SK-N-SH treated with all-trans-retinoic acid at 6 μM for 48 hours (cell line): Measurements from ENCODE around the gene KIFC3.

Source experiments
- ATAC-seq: fragments of 200-7000 bp; cut with Tn5 transposase; 3 replicates; pipeline ENCODE4 v1.9.1; 2020; ENCODE audit warnings: mild to moderate bottlenecking, moderate library complexity
- BACH2 ChIP-seq: fragments of 250-450 bp; sonication (Bioruptor Pico); IDR thresholded peaks from 2 replicates; pipeline ENCODE4 v1.9.0; 2021; ENCODE audit warnings: mild to moderate bottlenecking, borderline replicate concordance
- CSDC2 ChIP-seq: fragments of 250-450 bp; sonication (Bioruptor Pico); IDR thresholded peaks from 2 replicates; pipeline ENCODE4 v1.5.0; 2020; ENCODE audit warnings: mild to moderate bottlenecking, moderate library complexity
- ESRRG ChIP-seq: fragments of 250-450 bp; sonication (Bioruptor Pico); IDR thresholded peaks from 2 replicates; pipeline ENCODE4 v1.6.1; 2021; ENCODE audit warnings: mild to moderate bottlenecking
- GLIS3 ChIP-seq: fragments of 250-450 bp; sonication (Bioruptor Pico); IDR thresholded peaks from 2 replicates; pipeline ENCODE4 v1.5.0; 2020; ENCODE audit warnings: mild to moderate bottlenecking, moderate library complexity
- ISL1 ChIP-seq: fragments of 250-450 bp; sonication (Bioruptor Pico); IDR thresholded peaks from 2 replicates; pipeline ENCODE4 v2.1.2; 2022; ENCODE audit warnings: mild to moderate bottlenecking, moderate library complexity
- PPARA ChIP-seq: fragments of 250-450 bp; sonication (Bioruptor Pico); IDR thresholded peaks from 2 replicates; pipeline ENCODE4 v1.5.0; 2020; ENCODE audit warnings: mild to moderate bottlenecking, borderline replicate concordance
- RARB ChIP-seq: fragments of 250-450 bp; sonication (Bioruptor Pico); IDR thresholded peaks from 2 replicates; pipeline ENCODE4 v1.8.0; 2021; ENCODE audit warnings: mild to moderate bottlenecking, moderate library complexity
- SNAI2 ChIP-seq: fragments of 250-450 bp; sonication (Bioruptor Pico); IDR thresholded peaks from 2 replicates; pipeline ENCODE4 v1.5.0; 2020; ENCODE audit warnings: mild to moderate bottlenecking, moderate library complexity
- TCF4 ChIP-seq: fragments of 250-450 bp; sonication (Bioruptor Pico); IDR thresholded peaks from 2 replicates; pipeline ENCODE4 v1.8.0; 2021; ENCODE audit warnings: mild to moderate bottlenecking, moderate library complexity, borderline replicate concordance
- TOX ChIP-seq: fragments of 250-450 bp; sonication (Bioruptor Pico); IDR thresholded peaks from 2 replicates; pipeline ENCODE4 v1.8.0; 2021; ENCODE audit warnings: mild to moderate bottlenecking, moderate library complexity, borderline replicate concordance
- ZC3H10 ChIP-seq: fragments of 250-450 bp; sonication (Bioruptor Pico); IDR thresholded peaks from 2 replicates; pipeline ENCODE4 v1.5.1; 2021; ENCODE audit warnings: mild to moderate bottlenecking, moderate library complexity
- ZFP3 ChIP-seq: fragments of 250-450 bp; sonication (Bioruptor Pico); IDR thresholded peaks from 2 replicates; pipeline ENCODE4 v1.5.0; 2020; ENCODE audit warnings: mild to moderate bottlenecking, moderate library complexity
- ZFP30 ChIP-seq: fragments of 450-650 bp; formaldehyde crosslinking; IDR thresholded peaks from 2 replicates; pipeline ENCODE4 v1.5.0; 2022; ENCODE audit warnings: mild to moderate bottlenecking, moderate library complexity
- ZNF70 ChIP-seq: fragments of 450-650 bp; formaldehyde crosslinking; IDR thresholded peaks from 2 replicates; pipeline ENCODE4 v1.5.0; 2020; ENCODE audit warnings: mild to moderate bottlenecking, moderate library complexity
- ZNF8 ChIP-seq: fragments of 450-650 bp; formaldehyde crosslinking; IDR thresholded peaks from 2 replicates; pipeline ENCODE4 v1.5.0; 2020; ENCODE audit warnings: mild to moderate bottlenecking, moderate library complexity
- TF ChIP-seq, protein P1 (sequence below): fragments of 250-450 bp; sonication (Bioruptor Pico); IDR thresholded peaks from 2 replicates; pipeline ENCODE4 v1.8.0; 2020; ENCODE audit warnings: mild to moderate bottlenecking, moderate library complexity, borderline replicate concordance
- TF ChIP-seq, protein P2 (sequence below): fragments of 250-450 bp; sonication (Bioruptor Pico); IDR thresholded peaks from 2 replicates; pipeline ENCODE4 v1.5.0; 2020; ENCODE audit warnings: mild to moderate bottlenecking, moderate library complexity
- TF ChIP-seq, protein P3 (sequence below): fragments of 250-450 bp; sonication (Bioruptor Pico); IDR thresholded peaks from 2 replicates; pipeline ENCODE4 v1.5.1; 2020; ENCODE audit warnings: low read depth, mild to moderate bottlenecking, moderate library complexity
- TF ChIP-seq, protein P4 (sequence below): fragments of 250-450 bp; sonication (Bioruptor Pico); IDR thresholded peaks from 2 replicates; pipeline ENCODE4 v1.8.0; 2021; ENCODE audit warnings: low read depth, mild to moderate bottlenecking, moderate library complexity, borderline replicate concordance

The KIFC3 gene

DNA sequence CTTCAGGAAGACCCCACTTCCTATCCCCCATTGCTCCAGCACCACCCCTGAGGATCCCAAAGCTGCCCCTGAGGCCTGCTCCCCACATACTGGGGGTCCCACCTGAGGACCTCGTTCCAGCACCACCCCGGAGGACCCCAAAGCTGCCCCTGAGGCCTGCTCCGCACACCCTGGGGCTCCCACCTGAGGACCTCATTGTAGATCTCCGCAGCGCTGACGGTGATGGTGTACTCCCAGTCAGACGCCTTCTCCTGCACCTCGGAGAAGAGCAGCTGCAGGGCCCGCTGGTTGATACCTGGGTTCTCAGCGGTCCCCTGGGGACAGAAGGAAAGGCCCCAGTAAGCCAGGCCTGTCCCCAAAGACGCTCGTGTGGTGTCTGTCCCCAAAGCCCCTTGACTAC, 40.3 kb downstream of the KIFC3 start:
- TF ChIP-seq, protein P1, sequence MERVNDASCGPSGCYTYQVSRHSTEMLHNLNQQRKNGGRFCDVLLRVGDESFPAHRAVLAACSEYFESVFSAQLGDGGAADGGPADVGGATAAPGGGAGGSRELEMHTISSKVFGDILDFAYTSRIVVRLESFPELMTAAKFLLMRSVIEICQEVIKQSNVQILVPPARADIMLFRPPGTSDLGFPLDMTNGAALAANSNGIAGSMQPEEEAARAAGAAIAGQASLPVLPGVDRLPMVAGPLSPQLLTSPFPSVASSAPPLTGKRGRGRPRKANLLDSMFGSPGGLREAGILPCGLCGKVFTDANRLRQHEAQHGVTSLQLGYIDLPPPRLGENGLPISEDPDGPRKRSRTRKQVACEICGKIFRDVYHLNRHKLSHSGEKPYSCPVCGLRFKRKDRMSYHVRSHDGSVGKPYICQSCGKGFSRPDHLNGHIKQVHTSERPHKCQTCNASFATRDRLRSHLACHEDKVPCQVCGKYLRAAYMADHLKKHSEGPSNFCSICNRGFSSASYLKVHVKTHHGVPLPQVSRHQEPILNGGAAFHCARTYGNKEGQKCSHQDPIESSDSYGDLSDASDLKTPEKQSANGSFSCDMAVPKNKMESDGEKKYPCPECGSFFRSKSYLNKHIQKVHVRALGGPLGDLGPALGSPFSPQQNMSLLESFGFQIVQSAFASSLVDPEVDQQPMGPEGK (CRISPR knock-in tag) = no peak
- no peak for TF ChIP-seq BACH2 (CRISPR knock-in tag)
- no peak for TF ChIP-seq ESRRG (CRISPR knock-in tag)
- no peak for TF ChIP-seq ISL1 (CRISPR knock-in tag)
- TF ChIP-seq RARB (CRISPR knock-in tag) = no peak
- TF ChIP-seq TCF4 (CRISPR knock-in tag) = no peak
- TF ChIP-seq PPARA (CRISPR knock-in tag) = no peak
- no peak for TF ChIP-seq SNAI2 (CRISPR knock-in tag)
- TF ChIP-seq ZNF8 (CRISPR knock-in tag) = no peak
- TF ChIP-seq, protein P2, sequence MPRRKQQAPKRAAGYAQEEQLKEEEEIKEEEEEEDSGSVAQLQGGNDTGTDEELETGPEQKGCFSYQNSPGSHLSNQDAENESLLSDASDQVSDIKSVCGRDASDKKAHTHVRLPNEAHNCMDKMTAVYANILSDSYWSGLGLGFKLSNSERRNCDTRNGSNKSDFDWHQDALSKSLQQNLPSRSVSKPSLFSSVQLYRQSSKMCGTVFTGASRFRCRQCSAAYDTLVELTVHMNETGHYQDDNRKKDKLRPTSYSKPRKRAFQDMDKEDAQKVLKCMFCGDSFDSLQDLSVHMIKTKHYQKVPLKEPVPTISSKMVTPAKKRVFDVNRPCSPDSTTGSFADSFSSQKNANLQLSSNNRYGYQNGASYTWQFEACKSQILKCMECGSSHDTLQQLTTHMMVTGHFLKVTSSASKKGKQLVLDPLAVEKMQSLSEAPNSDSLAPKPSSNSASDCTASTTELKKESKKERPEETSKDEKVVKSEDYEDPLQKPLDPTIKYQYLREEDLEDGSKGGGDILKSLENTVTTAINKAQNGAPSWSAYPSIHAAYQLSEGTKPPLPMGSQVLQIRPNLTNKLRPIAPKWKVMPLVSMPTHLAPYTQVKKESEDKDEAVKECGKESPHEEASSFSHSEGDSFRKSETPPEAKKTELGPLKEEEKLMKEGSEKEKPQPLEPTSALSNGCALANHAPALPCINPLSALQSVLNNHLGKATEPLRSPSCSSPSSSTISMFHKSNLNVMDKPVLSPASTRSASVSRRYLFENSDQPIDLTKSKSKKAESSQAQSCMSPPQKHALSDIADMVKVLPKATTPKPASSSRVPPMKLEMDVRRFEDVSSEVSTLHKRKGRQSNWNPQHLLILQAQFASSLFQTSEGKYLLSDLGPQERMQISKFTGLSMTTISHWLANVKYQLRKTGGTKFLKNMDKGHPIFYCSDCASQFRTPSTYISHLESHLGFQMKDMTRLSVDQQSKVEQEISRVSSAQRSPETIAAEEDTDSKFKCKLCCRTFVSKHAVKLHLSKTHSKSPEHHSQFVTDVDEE (CRISPR knock-in tag) = no peak
- TF ChIP-seq, protein P3, sequence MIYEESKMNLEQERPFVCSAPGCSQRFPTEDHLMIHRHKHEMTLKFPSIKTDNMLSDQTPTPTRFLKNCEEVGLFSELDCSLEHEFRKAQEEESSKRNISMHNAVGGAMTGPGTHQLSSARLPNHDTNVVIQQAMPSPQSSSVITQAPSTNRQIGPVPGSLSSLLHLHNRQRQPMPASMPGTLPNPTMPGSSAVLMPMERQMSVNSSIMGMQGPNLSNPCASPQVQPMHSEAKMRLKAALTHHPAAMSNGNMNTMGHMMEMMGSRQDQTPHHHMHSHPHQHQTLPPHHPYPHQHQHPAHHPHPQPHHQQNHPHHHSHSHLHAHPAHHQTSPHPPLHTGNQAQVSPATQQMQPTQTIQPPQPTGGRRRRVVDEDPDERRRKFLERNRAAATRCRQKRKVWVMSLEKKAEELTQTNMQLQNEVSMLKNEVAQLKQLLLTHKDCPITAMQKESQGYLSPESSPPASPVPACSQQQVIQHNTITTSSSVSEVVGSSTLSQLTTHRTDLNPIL (CRISPR knock-in tag) = no peak
- no peak for ATAC-seq

DNA sequence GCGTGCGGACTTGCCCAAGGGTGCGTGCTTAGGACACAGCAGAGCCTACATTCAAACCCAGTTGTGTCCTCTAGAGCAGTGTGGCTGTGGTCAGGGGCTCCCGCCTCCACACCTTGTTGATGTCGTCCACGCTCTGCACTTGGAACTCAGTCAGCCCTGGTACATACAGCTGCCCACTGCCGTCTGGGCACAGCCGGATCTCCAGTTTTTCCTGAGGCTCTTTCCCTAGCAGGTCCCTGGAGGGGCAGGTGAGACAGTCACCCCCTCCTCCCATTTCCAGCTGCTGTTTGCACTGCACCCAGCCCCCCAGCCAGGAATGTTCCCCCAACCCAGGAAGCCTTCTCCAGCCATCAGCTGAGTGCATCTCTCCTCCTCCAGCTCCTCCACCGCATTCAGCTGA, 41.0 kb downstream of the KIFC3 start:
- ATAC-seq = no peak
- TF ChIP-seq GLIS3 (CRISPR knock-in tag) (no peak), ISL1 (CRISPR knock-in tag) (no peak), PPARA (CRISPR knock-in tag) (no peak), ZFP3 (CRISPR knock-in tag) (no peak), RARB (CRISPR knock-in tag) (no peak), TOX (CRISPR knock-in tag) (no peak), CSDC2 (CRISPR knock-in tag) (no peak), ZNF8 (CRISPR knock-in tag) (no peak), ZNF70 (CRISPR knock-in tag) (no peak), ZFP30 (CRISPR knock-in tag) (no peak), ZC3H10 (CRISPR knock-in tag) (no peak)
- TF ChIP-seq, protein P1 (CRISPR knock-in tag) = no peak
- TF ChIP-seq, protein P4, sequence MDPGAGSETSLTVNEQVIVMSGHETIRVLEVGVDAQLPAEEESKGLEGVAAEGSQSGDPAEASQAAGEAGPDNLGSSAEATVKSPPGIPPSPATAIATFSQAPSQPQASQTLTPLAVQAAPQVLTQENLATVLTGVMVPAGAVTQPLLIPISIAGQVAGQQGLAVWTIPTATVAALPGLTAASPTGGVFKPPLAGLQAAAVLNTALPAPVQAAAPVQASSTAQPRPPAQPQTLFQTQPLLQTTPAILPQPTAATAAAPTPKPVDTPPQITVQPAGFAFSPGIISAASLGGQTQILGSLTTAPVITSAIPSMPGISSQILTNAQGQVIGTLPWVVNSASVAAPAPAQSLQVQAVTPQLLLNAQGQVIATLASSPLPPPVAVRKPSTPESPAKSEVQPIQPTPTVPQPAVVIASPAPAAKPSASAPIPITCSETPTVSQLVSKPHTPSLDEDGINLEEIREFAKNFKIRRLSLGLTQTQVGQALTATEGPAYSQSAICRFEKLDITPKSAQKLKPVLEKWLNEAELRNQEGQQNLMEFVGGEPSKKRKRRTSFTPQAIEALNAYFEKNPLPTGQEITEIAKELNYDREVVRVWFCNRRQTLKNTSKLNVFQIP (CRISPR knock-in tag) = no peak
- TF ChIP-seq, protein P3 (CRISPR knock-in tag) = no peak
